HCT116 (cell line): Measurements from ENCODE around the gene CPN2. TPM values are rescaled to one million over a fixed set of nuclear protein-coding genes. Genes with fewer than 3 reads are reported as not detected.

Experiments
- ATAC-seq: fragments of 200-7000 bp; cut with Tn5 transposase; 2 replicates; pipeline ENCODE4 v1.9.1; 2020; ENCODE audit warnings: mild to moderate bottlenecking, moderate library complexity
- BruUV-seq: library from RNA; stranded (reverse); fragments of 400-500 nt; replicated peaks from 2 replicates; lab custom pipeline; 2021; lab: Mats Ljungman, UMichigan
- CTCF ChIA-PET: fragments of 300-600 bp; sonication (Branson Sonifier 250); formaldehyde crosslinking; loops from one replicate; lab custom pipeline; 2021; ENCODE audit warnings: antibody characterized with exemption; lab: Charles Lee
- POLR2A ChIA-PET: fragments of 300-600, 350-600 bp; sonication (Branson Sonifier 250); formaldehyde crosslinking; loops from one replicate; lab custom pipeline; 2021; ENCODE audit warnings: antibody characterized with exemption; lab: Charles Lee
- RAD21 ChIA-PET, 2 experiments: fragments of 300-600 bp; sonication (Branson Sonifier 250); formaldehyde crosslinking; loops; one replicate each; lab custom pipeline; 2023; ENCODE audit warnings: low total read pairs in 2 of 2; ENCODE audit not compliant: uncharacterized antibody in 2 of 2, unreplicated experiment in 2 of 2, low non-redundant PET in 1 of 2; lab: Charles Lee
- DNase-seq: peaks from one replicate; pipeline ENCODE4 v3.0.0-alpha.2; 2010; ENCODE audit warnings: low read depth, low spot score
- H2AFZ ChIP-seq: fragments of 200-600 bp; shearing (Covaris generic), sonication (generic); 2 replicates; pipeline ENCODE4 v1.6.1; 2017; ENCODE audit warnings: low read depth, mixed run types, mixed read lengths, antibody characterized with exemption, low read length; ENCODE audit not compliant: poor library complexity, severe bottlenecking
- H3K27ac ChIP-seq: 2 replicates; pipeline ENCODE4 v1.5.1; 2012; ENCODE audit warnings: low read depth, low read length
- H3K27me3 ChIP-seq: fragments of 200-600 bp; sonication (generic); 2 replicates; pipeline ENCODE4 v1.6.1; 2016; ENCODE audit warnings: mixed run types, low read length, mixed read lengths; ENCODE audit not compliant: insufficient read depth
- H3K36me3 ChIP-seq, 2 experiments: fragments of 200-500 bp in 1 of 2; fragments of 200-600 bp in 1 of 2; sonication (Bioruptor generic) in 1 of 2; sonication (generic) in 1 of 2; 2 replicates each; pipeline versions ENCODE4 v1.5.1 to v1.6.1; 2014 to 2016; ENCODE audit warnings: low read length in 2 of 2, inconsistent platforms in 1 of 2, mixed read lengths in 1 of 2, mixed run types in 1 of 2; ENCODE audit not compliant: insufficient read depth in 2 of 2, control insufficient read depth in 1 of 2
- H3K4me1 ChIP-seq, 2 experiments: fragments of 200-600 bp in 1 of 2; sonication (generic) in 1 of 2; 2 replicates each; pipeline versions ENCODE4 v1.5.1 to v1.6.1; 2012 to 2017; ENCODE audit warnings: low read length in 2 of 2, inconsistent platforms in 1 of 2, mild to moderate bottlenecking in 1 of 2, mixed read lengths in 1 of 2, mixed run types in 1 of 2, moderate library complexity in 1 of 2; ENCODE audit not compliant: insufficient read depth in 2 of 2, control insufficient read depth in 1 of 2
- H3K4me2 ChIP-seq: fragments of 200-600 bp; sonication (generic); 2 replicates; pipeline ENCODE4 v1.6.1; 2017; ENCODE audit warnings: mixed run types, low read length, mixed read lengths
- H3K4me3 ChIP-seq, 2 experiments: fragments of 200-600 bp in 1 of 2; sonication (generic) in 1 of 2; replicated peaks in 1 of 2; 2 replicates each; pipeline ENCODE4 v1.5.1; 2011 to 2016; ENCODE audit warnings: low read length in 2 of 2, control low read depth in 1 of 2, low read depth in 1 of 2, mild to moderate bottlenecking in 1 of 2, mixed read lengths in 1 of 2, mixed run types in 1 of 2
- H3K79me2 ChIP-seq: fragments of 200-600 bp; sonication (generic); 2 replicates; pipeline ENCODE4 v1.6.1; 2017; ENCODE audit warnings: mild to moderate bottlenecking, mixed run types, low read length, moderate library complexity, mixed read lengths; ENCODE audit not compliant: insufficient read depth
- H3K9ac ChIP-seq: fragments of 200-600 bp; sonication (generic); 2 replicates; pipeline ENCODE4 v1.6.1; 2016; ENCODE audit warnings: low read length, mixed read lengths
- H3K9me2 ChIP-seq: fragments of 200-600 bp; sonication (generic), shearing (Covaris generic); 2 replicates; pipeline ENCODE4 v1.6.1; 2017; ENCODE audit warnings: mixed run types, mild to moderate bottlenecking, moderate library complexity; ENCODE audit not compliant: insufficient read depth
- H3K9me3 ChIP-seq, 2 experiments: fragments of 200-500 bp in 1 of 2; fragments of 200-600 bp in 1 of 2; sonication (Bioruptor generic) in 1 of 2; sonication (generic) in 1 of 2; 2 replicates each; pipeline ENCODE4 v1.6.1; 2014 to 2017; ENCODE audit warnings: low read length in 2 of 2, mixed read lengths in 2 of 2, inconsistent platforms in 1 of 2, low read depth in 1 of 2, mild to moderate bottlenecking in 1 of 2, mixed run types in 1 of 2, moderate library complexity in 1 of 2; ENCODE audit not compliant: control insufficient read depth in 1 of 2, insufficient read depth in 1 of 2
- H4K20me1 ChIP-seq: fragments of 200-600 bp; sonication (generic), shearing (Covaris generic); 2 replicates; pipeline ENCODE4 v1.6.1; 2017; ENCODE audit warnings: mixed run types, mild to moderate bottlenecking, moderate library complexity; ENCODE audit not compliant: insufficient read depth
- ATF3 ChIP-seq: IDR thresholded peaks from 2 replicates; pipeline ENCODE4 v1.6.1; 2012
- CBX3 ChIP-seq: IDR thresholded peaks from 2 replicates; pipeline ENCODE4 v1.6.1; 2012; ENCODE audit warnings: low read depth
- CTCF ChIP-seq, 3 experiments: fragments of 200-600 bp in 1 of 3; sonication (generic) in 1 of 3; IDR thresholded peaks in 2 of 3; conservative IDR thresholded peaks in 1 of 3; 2 replicates each; pipeline ENCODE4 v1.5.1; 2012 to 2017; ENCODE audit warnings: low read depth in 2 of 3, low read length in 2 of 3, antibody characterized with exemption in 1 of 3, borderline replicate concordance in 1 of 3, control low read depth in 1 of 3, mild to moderate bottlenecking in 1 of 3, mixed read lengths in 1 of 3, mixed run types in 1 of 3, moderate library complexity in 1 of 3; ENCODE audit not compliant: insufficient read depth in 1 of 3
- EGR1 ChIP-seq: IDR thresholded peaks from 2 replicates; pipeline ENCODE4 v1.6.1; 2012; ENCODE audit warnings: low read depth
- EZH2phosphoT487 ChIP-seq: fragments of 200-600 bp; IDR thresholded peaks from 2 replicates; pipeline ENCODE4 v1.6.1; 2018; ENCODE audit warnings: antibody characterized with exemption, borderline replicate concordance
- POLR2A ChIP-seq: IDR thresholded peaks from 2 replicates; pipeline ENCODE4 v1.7.0; 2011; ENCODE audit warnings: borderline replicate concordance; ENCODE audit not compliant: insufficient read depth, insufficient read length; ENCODE audit errors: extremely low read depth
- POLR2AphosphoS5 ChIP-seq: IDR thresholded peaks from 2 replicates; pipeline ENCODE4 v1.6.1; 2011; ENCODE audit warnings: mild to moderate bottlenecking, low read depth, low read length, moderate library complexity
- RAD21 ChIP-seq: IDR thresholded peaks from 2 replicates; pipeline ENCODE4 v1.6.1; 2012; ENCODE audit warnings: low read depth, mild to moderate bottlenecking
- SIN3A ChIP-seq: IDR thresholded peaks from 2 replicates; pipeline ENCODE4 v1.6.1; 2012; ENCODE audit warnings: low read depth
- YY1 ChIP-seq: IDR thresholded peaks from 2 replicates; pipeline ENCODE4 v1.6.1; 2011; ENCODE audit warnings: low read length, low read depth, moderate library complexity, mild to moderate bottlenecking; ENCODE audit not compliant: insufficient replicate concordance; ENCODE audit errors: extremely low read depth
- ZFX ChIP-seq: fragments of 450-650 bp; IDR thresholded peaks from 2 replicates; pipeline ENCODE4 v1.6.1; 2017
- ZNF274 ChIP-seq: fragments of 200-500 bp; sonication (Bioruptor generic); IDR thresholded peaks from 2 replicates; pipeline ENCODE4 v1.6.1; 2014; ENCODE audit warnings: mild to moderate bottlenecking, low read depth, low read length, inconsistent platforms
- intact Hi-C: fragments of 100-400 bp; cut with micrococcal nuclease; formaldehyde crosslinking; loops from 2 replicates; pipeline ENCODE4 v1.10.0; 2022
- total RNA-seq: library from RNA; stranded (reverse); gene quantifications from one replicate; pipeline ENCODE4 v1.2.1, GENCODE V29; 2021; ENCODE audit not compliant: unreplicated experiment

CPN2 gene
- total RNA-seq, 1 experiment from 2014 or later, result not detected

DNA sequence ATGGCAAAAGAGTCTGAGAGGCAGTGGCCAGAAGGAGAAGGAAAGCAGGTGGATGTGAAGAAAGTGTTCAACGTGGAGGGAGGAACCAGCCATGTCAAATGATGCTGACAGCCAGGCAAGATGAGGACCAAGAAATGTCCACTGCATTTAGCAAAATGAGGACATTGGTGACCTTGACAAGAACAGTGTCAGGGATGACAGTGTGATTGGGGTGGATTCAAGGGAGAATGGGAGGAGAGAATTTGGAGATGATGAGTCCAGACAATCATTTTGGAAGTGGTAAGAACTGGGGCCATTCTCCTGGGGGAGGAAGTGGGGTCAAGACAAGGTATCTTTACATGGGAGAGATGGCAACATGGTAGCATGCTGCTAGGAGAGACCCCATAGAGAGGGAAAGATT is 47.4 kb downstream of the CPN2 start:
- H3K27ac ChIP-seq, result no peak overlapping the region
- no peaks in the 10 kb centered on the region for H3K79me2 ChIP-seq
- no peaks in the 10 kb centered on the region for H3K9me2 ChIP-seq
- no peaks in the 10 kb centered on the region for H3K27me3 ChIP-seq
- intact Hi-C loops, result no loop called here
- ChIA-PET CTCF (no interaction called here), POLR2A (no interaction called here), RAD21 (no interaction called here)
- H3K4me1 ChIP-seq, result peaks cover 13 to 19% of the 10 kb centered on the region in 2 experiments; a peak in 3 of 4 replicates
- no peak overlapping the region for H3K4me2 ChIP-seq
- BruUV-seq, result no TSS peak
- TF ChIP-seq POLR2AphosphoS5, result no peak
- TF ChIP-seq ZFX, result no peak
- TF ChIP-seq ZNF274, result no peak
- TF ChIP-seq EZH2phosphoT487, result no peak
- no peak for TF ChIP-seq ATF3
- TF ChIP-seq YY1, result no peak
- TF ChIP-seq SIN3A, result no peak
- TF ChIP-seq POLR2A, result no peak
- TF ChIP-seq RAD21, result no peak
- TF ChIP-seq CBX3, result no peak
- no peak for TF ChIP-seq CTCF (IDR thresholded peaks at IDR 0.05 in 2 of 3, conservative IDR thresholded peaks at IDR 0.05 in 1 of 3; ENCODE audit: borderline replicate concordance in 1 of 3, insufficient read depth in 1 of 3, low read depth in 2 of 3, low read length in 2 of 3)
- no peak for TF ChIP-seq EGR1
- H3K4me3 ChIP-seq, result no peak overlapping the region
- H3K36me3 ChIP-seq, result no peaks in the 10 kb centered on the region
- DNase-seq (no peak), ATAC-seq (no peak)
- H4K20me1 ChIP-seq, result no peaks in the 10 kb centered on the region
- H3K9me3 ChIP-seq, result no peaks in the 10 kb centered on the region
- H2AFZ ChIP-seq, result no peak overlapping the region
- no peak overlapping the region for H3K9ac ChIP-seq
